HG03196 (cell line): Measurements from ENCODE around the gene SNHG17.
"Not testable (repeated sequence)": the region's sequence is repeated elsewhere in the genome, so short reads cannot be mapped to it uniquely, and the experiment has no call there.

Experiments
- ATAC-seq: cut with Tn5 transposase; IDR thresholded peaks from one replicate; pipeline ENCODE4 v1.9.1; 2021; ENCODE audit not compliant: unreplicated experiment

The SNHG17 gene

GRCh38 chr20:38447931-38448675 is 13.0 kb upstream of the SNHG17 start:
- peak; percentile 38 for ATAC-seq

GRCh38 chr20:38447251-38447661 is 12.1 kb upstream of the SNHG17 start:
- no peak for ATAC-seq

- ATAC-seq = peak; percentile 75
Observed at GRCh38 chr20:38446441-38447209, 11.5 kb upstream of the SNHG17 start.

GRCh38 chr20:38445901-38446425 is 10.8 kb upstream of the SNHG17 start:
- ATAC-seq = no peak

GRCh38 chr20:38445381-38445796 is 10.3 kb upstream of the SNHG17 start:
- no peak for ATAC-seq

- ATAC-seq = no peak
Observed at GRCh38 chr20:38441916-38442315, 6.8 kb upstream of the SNHG17 start.

- ATAC-seq = not testable (repeated sequence)
Observed at GRCh38 chr20:38441110-38441509, 6.0 kb upstream of the SNHG17 start.

GRCh38 chr20:38437796-38438195 is 2.7 kb upstream of the SNHG17 start:
- no peak for ATAC-seq

- ATAC-seq = no peak
Observed at GRCh38 chr20:38435555-38435939, 419 bp upstream of the SNHG17 start.

- no peak for ATAC-seq
Observed at GRCh38 chr20:38434301-38434741, 807 bp downstream of the SNHG17 start.

- no peak for ATAC-seq
Observed at GRCh38 chr20:38433304-38433972, 1.7 kb downstream of the SNHG17 start.

- ATAC-seq = not testable (repeated sequence)
Observed at GRCh38 chr20:38432870-38433269, 2.3 kb downstream of the SNHG17 start.

GRCh38 chr20:38432292-38432691 is 2.8 kb downstream of the SNHG17 start:
- no peak for ATAC-seq

GRCh38 chr20:38430679-38431325 is 4.3 kb downstream of the SNHG17 start:
- no peak for ATAC-seq

GRCh38 chr20:38429301-38429700 is 5.8 kb downstream of the SNHG17 start:
- ATAC-seq = no peak

GRCh38 chr20:38428800-38429199 is 6.3 kb downstream of the SNHG17 start:
- ATAC-seq = no peak

GRCh38 chr20:38427655-38428023 is 7.5 kb downstream of the SNHG17 start:
- ATAC-seq = no peak

- ATAC-seq = no peak
Observed at GRCh38 chr20:38426006-38426897, 8.9 kb downstream of the SNHG17 start.

GRCh38 chr20:38424401-38424800 is 10.7 kb downstream of the SNHG17 start:
- ATAC-seq = no peak

- no peak for ATAC-seq
Observed at GRCh38 chr20:38423541-38423940, 11.6 kb downstream of the SNHG17 start.
